H9 (cell line): Measurements from ENCODE around the gene GCLC. TPM values are rescaled to one million over a fixed set of nuclear protein-coding genes. Genes with fewer than 3 reads are reported as not detected.

ENCODE experiments used
- DNase-seq: peaks from one replicate; pipeline ENCODE4 v3.0.0-alpha.2; 2017
- H2AFZ ChIP-seq: one replicate; pipeline ENCODE4 v1.6.1; 2013; ENCODE audit warnings: mild to moderate bottlenecking, low read length, control low read depth, moderate library complexity
- H2AK5ac ChIP-seq: 2 replicates; pipeline ENCODE4 v1.6.1; 2013; ENCODE audit warnings: low read length, control low read depth, mixed read lengths; ENCODE audit not compliant: insufficient read length
- H2BK120ac ChIP-seq: one replicate; pipeline ENCODE4 v1.6.1; 2013; ENCODE audit warnings: low read depth, mild to moderate bottlenecking, low read length, control low read depth, inconsistent platforms; ENCODE audit not compliant: poor library complexity, severe bottlenecking
- H2BK12ac ChIP-seq: 2 replicates; pipeline ENCODE4 v1.6.1; 2013; ENCODE audit warnings: low read length, control low read depth, mixed read lengths, low read depth; ENCODE audit not compliant: insufficient read length
- H2BK15ac ChIP-seq: 2 replicates; pipeline ENCODE4 v1.6.1; 2013; ENCODE audit warnings: low read depth, low read length, control low read depth
- H2BK20ac ChIP-seq: one replicate; pipeline ENCODE4 v1.6.1; 2013; ENCODE audit warnings: low read depth, mild to moderate bottlenecking, low read length, control low read depth, inconsistent platforms; ENCODE audit not compliant: poor library complexity, severe bottlenecking
- H2BK5ac ChIP-seq: 2 replicates; pipeline ENCODE4 v1.6.1; 2013; ENCODE audit warnings: low read length, control low read depth, mixed read lengths; ENCODE audit not compliant: insufficient read length
- H3K14ac ChIP-seq: 2 replicates; pipeline ENCODE4 v1.6.1; 2013; ENCODE audit warnings: low read length, control low read depth; ENCODE audit not compliant: insufficient read depth
- H3K18ac ChIP-seq: 2 replicates; pipeline ENCODE4 v1.6.1; 2013; ENCODE audit warnings: low read depth, mild to moderate bottlenecking, mixed read lengths, low read length, control low read depth; ENCODE audit not compliant: insufficient read length
- H3K23ac ChIP-seq: 2 replicates; pipeline ENCODE4 v1.6.1; 2013; ENCODE audit warnings: low read length, control low read depth, mixed read lengths, low read depth; ENCODE audit not compliant: insufficient read length
- H3K23me2 ChIP-seq: 2 replicates; pipeline ENCODE4 v1.6.1; 2013; ENCODE audit warnings: low read depth, mild to moderate bottlenecking, mixed read lengths, low read length, control low read depth; ENCODE audit not compliant: insufficient read length, poor library complexity, severe bottlenecking
- H3K27ac ChIP-seq: 2 replicates; pipeline ENCODE4 v1.5.1; 2013; ENCODE audit warnings: low read length, control low read depth, mixed read lengths, low read depth; ENCODE audit not compliant: insufficient read length
- H3K27me3 ChIP-seq: 2 replicates; pipeline ENCODE4 v1.6.1; 2013; ENCODE audit warnings: low read length, control low read depth, inconsistent platforms; ENCODE audit not compliant: insufficient read depth
- H3K4ac ChIP-seq: 2 replicates; pipeline ENCODE4 v1.6.1; 2013; ENCODE audit warnings: low read depth, mild to moderate bottlenecking, control low read depth, inconsistent platforms, low read length, moderate library complexity
- H3K4me1 ChIP-seq: 2 replicates; pipeline ENCODE4 v1.6.1; 2013; ENCODE audit warnings: low read length, control low read depth, inconsistent platforms; ENCODE audit not compliant: insufficient read depth
- H3K4me2 ChIP-seq: 2 replicates; pipeline ENCODE4 v1.6.1; 2013; ENCODE audit warnings: low read length, control low read depth, mixed read lengths; ENCODE audit not compliant: insufficient read length, insufficient read depth
- H3K56ac ChIP-seq: 2 replicates; pipeline ENCODE4 v1.6.1; 2013; ENCODE audit warnings: low read depth, mild to moderate bottlenecking, mixed read lengths, low read length, control low read depth; ENCODE audit not compliant: insufficient read length
- H3K79me1 ChIP-seq: 2 replicates; pipeline ENCODE4 v1.6.1; 2013; ENCODE audit warnings: low read depth, mild to moderate bottlenecking, moderate library complexity, low read length, control low read depth, inconsistent platforms; ENCODE audit not compliant: insufficient read depth, poor library complexity, severe bottlenecking
- H3K79me2 ChIP-seq: 2 replicates; pipeline ENCODE4 v1.6.1; 2013; ENCODE audit warnings: low read length, control low read depth, inconsistent platforms; ENCODE audit not compliant: insufficient read depth
- H3K9ac ChIP-seq: 2 replicates; pipeline ENCODE4 v1.6.1; 2013; ENCODE audit warnings: low read length, control low read depth, mixed read lengths; ENCODE audit not compliant: insufficient read length; ENCODE audit errors: extremely low read depth
- H3K9me3 ChIP-seq: one replicate; pipeline ENCODE4 v1.6.1; 2013; ENCODE audit warnings: low read depth, low read length, inconsistent platforms; ENCODE audit not compliant: control insufficient read depth
- H3T11ph ChIP-seq: one replicate; pipeline ENCODE4 v1.6.1; 2013; ENCODE audit warnings: mild to moderate bottlenecking, low read length, control low read depth, inconsistent platforms
- H4K20me1 ChIP-seq: one replicate; pipeline ENCODE4 v1.6.1; 2013; ENCODE audit not compliant: control insufficient read depth, insufficient read length, insufficient read depth
- H4K5ac ChIP-seq: 2 replicates; pipeline ENCODE4 v1.6.1; 2013; ENCODE audit warnings: low read depth, mild to moderate bottlenecking, mixed read lengths, low read length, control low read depth; ENCODE audit not compliant: insufficient read length
- H4K8ac ChIP-seq: replicated peaks from 2 replicates; pipeline ENCODE4 v1.6.1; 2013; ENCODE audit warnings: low read length, control low read depth, mixed read lengths, low read depth; ENCODE audit not compliant: insufficient read length
- H4K91ac ChIP-seq: 2 replicates; pipeline ENCODE4 v1.6.1; 2013; ENCODE audit warnings: low read depth, mild to moderate bottlenecking, moderate library complexity, mixed read lengths, low read length, control low read depth; ENCODE audit not compliant: insufficient read length
- H3K27ac Mint-ChIP-seq, 3 experiments: 2 replicates in 2 of 3; 3 replicates in 1 of 3; pipeline ENCODE4 v1.8.0; 2020 to 2021; ENCODE audit warnings: mixed read lengths in 3 of 3, mild to moderate bottlenecking in 1 of 3, moderate library complexity in 1 of 3
- H3K27me3 Mint-ChIP-seq: 2 replicates; pipeline ENCODE4 v1.8.0; 2021; ENCODE audit warnings: low read depth, mild to moderate bottlenecking, moderate library complexity, mixed read lengths
- H3K36me3 Mint-ChIP-seq, 3 experiments: 2 replicates in 2 of 3; 3 replicates in 1 of 3; pipeline ENCODE4 v1.8.0; 2020 to 2021; ENCODE audit warnings: low read depth in 3 of 3, mixed read lengths in 3 of 3; ENCODE audit not compliant: insufficient read depth in 1 of 3
- H3K4me1 Mint-ChIP-seq, 2 experiments: 2 replicates each; pipeline ENCODE4 v1.8.0; 2020; ENCODE audit warnings: mixed read lengths in 2 of 2
- H3K4me3 Mint-ChIP-seq, 2 experiments: 2 replicates in 1 of 2; 3 replicates in 1 of 2; pipeline ENCODE4 v1.8.0; 2020 to 2021; ENCODE audit warnings: mild to moderate bottlenecking in 2 of 2, mixed read lengths in 2 of 2, moderate library complexity in 1 of 2
- H3K9me3 Mint-ChIP-seq, 2 experiments: 2 replicates in 1 of 2; 3 replicates in 1 of 2; pipeline ENCODE4 v1.8.0; 2020; ENCODE audit warnings: mild to moderate bottlenecking in 2 of 2, mixed read lengths in 2 of 2, moderate library complexity in 1 of 2
- WGBS: extraction: QIAGEN DNeasy Blood & Tissue Kit; methylation state at CpG from one replicate; pipeline ENCODE4 v1.1.7; 2013; ENCODE audit warnings: missing lambda C conversion rate, low lambda C conversion rate, mixed read lengths; ENCODE audit not compliant: insufficient read length; ENCODE audit errors: extremely low coverage; 5-methylcytosine and 5-hydroxymethylcytosine counted together
- total RNA-seq: library from RNA; stranded (reverse); gene quantifications from 2 replicates; pipeline ENCODE4 v1.2.1, GENCODE V29; 2021
- TF ChIP-seq, protein P1 (sequence below): fragments of 200-600 bp; sonication (generic); conservative IDR thresholded peaks from 3 replicates; pipeline ENCODE4 v1.8.0; 2021; ENCODE audit warnings: antibody characterized with exemption, mild to moderate bottlenecking

Gene GCLC
- total RNA-seq, 1 experiment from 2014 or later = 55.5 TPM

GRCh38 chr6:53476964-53477363 is 67.9 kb downstream of the GCLC start:
- Histone ChIP-seq H4K8ac (no peak overlapping the region), H3K23me2 (no peaks in the 10 kb centered on the region), H2BK12ac (no peak overlapping the region), H2BK20ac (no peak overlapping the region), H3K23ac (no peak overlapping the region), H3K18ac (no peak overlapping the region), H3K4ac (no peak overlapping the region), H3T11ph (no peak overlapping the region), H3K79me1 (no peaks in the 10 kb centered on the region), H2AK5ac (no peak overlapping the region), H3K9me3 (no peaks in the 10 kb centered on the region), H3K14ac (no peak overlapping the region), H3K79me2 (no peaks in the 10 kb centered on the region), H2AFZ (no peak overlapping the region), H3K56ac (no peak overlapping the region), H3K27ac (no peak overlapping the region), H4K91ac (no peak overlapping the region), H4K20me1 (no peaks in the 10 kb centered on the region), H2BK5ac (no peak overlapping the region), H3K9ac (no peak overlapping the region), H2BK15ac (no peak overlapping the region), H2BK120ac (no peak overlapping the region), H3K27me3 (no peaks in the 10 kb centered on the region), H4K5ac (no peak overlapping the region), H3K4me1 (no peaks in the 10 kb centered on the region), H3K4me2 (no peak overlapping the region)
- Mint-ChIP-seq H3K27me3 (no peaks in the 10 kb centered on the region), H3K4me3 (no peak overlapping the region), H3K4me1 (no peaks in the 10 kb centered on the region), H3K36me3 (no peaks in the 10 kb centered on the region), H3K27ac (no peak overlapping the region), H3K9me3 (no peaks in the 10 kb centered on the region)
- WGBS = no CpG with 5 or more reads among the region's 1 CpG
- TF ChIP-seq, protein P1, sequence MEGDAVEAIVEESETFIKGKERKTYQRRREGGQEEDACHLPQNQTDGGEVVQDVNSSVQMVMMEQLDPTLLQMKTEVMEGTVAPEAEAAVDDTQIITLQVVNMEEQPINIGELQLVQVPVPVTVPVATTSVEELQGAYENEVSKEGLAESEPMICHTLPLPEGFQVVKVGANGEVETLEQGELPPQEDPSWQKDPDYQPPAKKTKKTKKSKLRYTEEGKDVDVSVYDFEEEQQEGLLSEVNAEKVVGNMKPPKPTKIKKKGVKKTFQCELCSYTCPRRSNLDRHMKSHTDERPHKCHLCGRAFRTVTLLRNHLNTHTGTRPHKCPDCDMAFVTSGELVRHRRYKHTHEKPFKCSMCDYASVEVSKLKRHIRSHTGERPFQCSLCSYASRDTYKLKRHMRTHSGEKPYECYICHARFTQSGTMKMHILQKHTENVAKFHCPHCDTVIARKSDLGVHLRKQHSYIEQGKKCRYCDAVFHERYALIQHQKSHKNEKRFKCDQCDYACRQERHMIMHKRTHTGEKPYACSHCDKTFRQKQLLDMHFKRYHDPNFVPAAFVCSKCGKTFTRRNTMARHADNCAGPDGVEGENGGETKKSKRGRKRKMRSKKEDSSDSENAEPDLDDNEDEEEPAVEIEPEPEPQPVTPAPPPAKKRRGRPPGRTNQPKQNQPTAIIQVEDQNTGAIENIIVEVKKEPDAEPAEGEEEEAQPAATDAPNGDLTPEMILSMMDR = no peak
- no peak for DNase-seq
